Measurements from ENCODE around the gene ANO1. TPM values are rescaled to one million over a fixed set of nuclear protein-coding genes. Genes with fewer than 3 reads are reported as not detected.

Gene ANO1
- total RNA-seq, 1 experiment from 2014 or later: 0.99 TPM

- Histone ChIP-seq H3K27me3 (no peaks in the 10 kb centered on the region), H3K9me3 (no peaks in the 10 kb centered on the region), H3K36me3 (no peaks in the 10 kb centered on the region), H3K4me3 (no peak overlapping the region)
- DNase-seq: no peak
Measured at GRCh38 chr11:70132641-70133040, 54.5 kb downstream of the ANO1 start.

GRCh38 chr11:70133771-70134335, 55.7 kb downstream of the ANO1 start:
- no peaks in the 10 kb centered on the region for H3K27me3 ChIP-seq
- no peak overlapping the region for H3K4me3 ChIP-seq
- H3K36me3 ChIP-seq: no peaks in the 10 kb centered on the region
- H3K9me3 ChIP-seq: no peaks in the 10 kb centered on the region
- no peak for DNase-seq

- no peak for DNase-seq
- Histone ChIP-seq H3K9me3 (no peaks in the 10 kb centered on the region), H3K4me3 (no peak overlapping the region), H3K27me3 (no peaks in the 10 kb centered on the region), H3K36me3 (no peaks in the 10 kb centered on the region)
Measured at GRCh38 chr11:70134490-70134889, 56.4 kb downstream of the ANO1 start.

GRCh38 chr11:70135142-70135541, 57.0 kb downstream of the ANO1 start:
- DNase-seq: no peak
- Histone ChIP-seq H3K27me3 (no peaks in the 10 kb centered on the region), H3K36me3 (no peaks in the 10 kb centered on the region), H3K9me3 (no peaks in the 10 kb centered on the region), H3K4me3 (no peak overlapping the region)

- H3K9me3 ChIP-seq: no peaks in the 10 kb centered on the region
- no peak overlapping the region for H3K4me3 ChIP-seq
- no peak for DNase-seq
Measured at GRCh38 chr11:70135625-70136059, 57.5 kb downstream of the ANO1 start.

GRCh38 chr11:70137383-70137782, 59.3 kb downstream of the ANO1 start:
- Histone ChIP-seq H3K27me3 (no peaks in the 10 kb centered on the region), H3K9me3 (no peaks in the 10 kb centered on the region), H3K36me3 (no peaks in the 10 kb centered on the region), H3K4me3 (no peak overlapping the region)
- DNase-seq: no peak

More at GRCh38 chr11:70135625-70136059, 57.5 kb downstream of the ANO1 start:
- no peaks in the 10 kb centered on the region for H3K36me3 ChIP-seq
- no peaks in the 10 kb centered on the region for H3K27me3 ChIP-seq

- no peak for DNase-seq
- no peaks in the 10 kb centered on the region for H3K36me3 ChIP-seq
- H3K4me3 ChIP-seq: no peak overlapping the region
- no peaks in the 10 kb centered on the region for H3K27me3 ChIP-seq
- no peaks in the 10 kb centered on the region for H3K9me3 ChIP-seq
Measured at GRCh38 chr11:70138403-70138802, 60.3 kb downstream of the ANO1 start.

GRCh38 chr11:70139785-70140410, 61.8 kb downstream of the ANO1 start:
- no peak for DNase-seq
- Histone ChIP-seq H3K36me3 (no peaks in the 10 kb centered on the region), H3K4me3 (no peak overlapping the region), H3K27me3 (no peaks in the 10 kb centered on the region), H3K9me3 (no peaks in the 10 kb centered on the region)

GRCh38 chr11:70140711-70141485, 62.8 kb downstream of the ANO1 start:
- Histone ChIP-seq H3K9me3 (no peaks in the 10 kb centered on the region), H3K36me3 (no peaks in the 10 kb centered on the region), H3K27me3 (no peaks in the 10 kb centered on the region), H3K4me3 (no peak overlapping the region)
- DNase-seq: no peak

GRCh38 chr11:70141486-70142220, 63.5 kb downstream of the ANO1 start:
- no peaks in the 10 kb centered on the region for H3K36me3 ChIP-seq
- no peak for DNase-seq
- no peaks in the 10 kb centered on the region for H3K9me3 ChIP-seq
- no peak overlapping the region for H3K4me3 ChIP-seq
- H3K27me3 ChIP-seq: no peaks in the 10 kb centered on the region

GRCh38 chr11:70142221-70142875, 64.2 kb downstream of the ANO1 start:
- no peaks in the 10 kb centered on the region for H3K36me3 ChIP-seq
- H3K4me3 ChIP-seq: no peak overlapping the region
- no peaks in the 10 kb centered on the region for H3K9me3 ChIP-seq
- no peak for DNase-seq
- H3K27me3 ChIP-seq: no peaks in the 10 kb centered on the region

- Histone ChIP-seq H3K36me3 (no peaks in the 10 kb centered on the region), H3K27me3 (no peaks in the 10 kb centered on the region), H3K9me3 (no peaks in the 10 kb centered on the region), H3K4me3 (no peak overlapping the region)
- DNase-seq: no peak
Measured at GRCh38 chr11:70144262-70144661, 66.1 kb downstream of the ANO1 start.

- Histone ChIP-seq H3K27me3 (no peaks in the 10 kb centered on the region), H3K9me3 (no peaks in the 10 kb centered on the region)
- DNase-seq: no peak
Measured at GRCh38 chr11:70145071-70145470, 67.0 kb downstream of the ANO1 start.

GRCh38 chr11:70145841-70146240, 67.7 kb downstream of the ANO1 start:
- no peaks in the 10 kb centered on the region for H3K36me3 ChIP-seq

More at GRCh38 chr11:70145071-70145470, 67.0 kb downstream of the ANO1 start:
- H3K4me3 ChIP-seq: no peak overlapping the region
- H3K36me3 ChIP-seq: no peaks in the 10 kb centered on the region

GRCh38 chr11:70146299-70146698, 68.2 kb downstream of the ANO1 start:
- DNase-seq: no peak
- Histone ChIP-seq H3K27me3 (no peaks in the 10 kb centered on the region), H3K4me3 (no peak overlapping the region), H3K9me3 (no peaks in the 10 kb centered on the region), H3K36me3 (no peaks in the 10 kb centered on the region)

More at GRCh38 chr11:70145841-70146240, 67.7 kb downstream of the ANO1 start:
- H3K9me3 ChIP-seq: no peaks in the 10 kb centered on the region
- H3K27me3 ChIP-seq: no peaks in the 10 kb centered on the region
- DNase-seq: no peak
- no peak overlapping the region for H3K4me3 ChIP-seq

- Histone ChIP-seq H3K4me3 (no peak overlapping the region), H3K9me3 (no peaks in the 10 kb centered on the region), H3K36me3 (no peaks in the 10 kb centered on the region), H3K27me3 (no peaks in the 10 kb centered on the region)
- no peak for DNase-seq
Measured at GRCh38 chr11:70146895-70147520, 68.9 kb downstream of the ANO1 start.

Data from MG63 (cell line).